NCI-H1105 treated with DMSO at 0.1 percent for 48 hours (cell line): ENCODE measurements around the gene ARPC2.
A peak's percentile ranks its signal among the peaks of the same experiment; 100 is the strongest.

Source experiments
- DNase-seq: peaks from one replicate; lab custom pipeline; 2025; lab: John Stamatoyannopoulos, UW

Gene ARPC2

GRCh38 chr2:218217360-218218267 lies 625 bp downstream of the ARPC2 start:
- peak; percentile 10 for DNase-seq

- DNase-seq, result no peak
These were observed 1.5 kb downstream of the ARPC2 start for GRCh38 chr2:218218268-218219185.

GRCh38 chr2:218219934-218220333 lies 2.9 kb downstream of the ARPC2 start:
- DNase-seq, result no peak

- no peak for DNase-seq
These were observed 4.0 kb downstream of the ARPC2 start for GRCh38 chr2:218221000-218221399.

GRCh38 chr2:218223046-218223445 lies 6.1 kb downstream of the ARPC2 start:
- DNase-seq, result no peak

- DNase-seq, result no peak
These were observed 7.2 kb downstream of the ARPC2 start for GRCh38 chr2:218224186-218224585.

GRCh38 chr2:218226903-218227302 lies 9.9 kb downstream of the ARPC2 start:
- DNase-seq, result no peak

- no peak for DNase-seq
These were observed 11.5 kb downstream of the ARPC2 start for GRCh38 chr2:218228366-218229090.

- no peak for DNase-seq
These were observed 12.2 kb downstream of the ARPC2 start for GRCh38 chr2:218229239-218229638.

GRCh38 chr2:218229851-218230250 lies 12.9 kb downstream of the ARPC2 start:
- no peak for DNase-seq

GRCh38 chr2:218230882-218231281 lies 13.9 kb downstream of the ARPC2 start:
- no peak for DNase-seq

- no peak for DNase-seq
These were observed 16.6 kb downstream of the ARPC2 start for GRCh38 chr2:218233543-218233942.

GRCh38 chr2:218234521-218234920 lies 17.5 kb downstream of the ARPC2 start:
- no peak for DNase-seq

- DNase-seq, result no peak
These were observed 18.0 kb downstream of the ARPC2 start for GRCh38 chr2:218235017-218235416.

- no peak for DNase-seq
These were observed 19.8 kb downstream of the ARPC2 start for GRCh38 chr2:218236829-218237228.

GRCh38 chr2:218238887-218239286 lies 21.9 kb downstream of the ARPC2 start:
- DNase-seq, result no peak

GRCh38 chr2:218244204-218244603 lies 27.2 kb downstream of the ARPC2 start:
- no peak for DNase-seq

- DNase-seq, result no peak
These were observed 27.7 kb downstream of the ARPC2 start for GRCh38 chr2:218244665-218245064.

GRCh38 chr2:218245214-218245613 lies 28.2 kb downstream of the ARPC2 start:
- no peak for DNase-seq

- no peak for DNase-seq
These were observed 32.7 kb downstream of the ARPC2 start for GRCh38 chr2:218249691-218250090.

GRCh38 chr2:218252509-218253231 lies 35.7 kb downstream of the ARPC2 start:
- DNase-seq, result no peak
